Measurements from ENCODE around the gene BACE1.
"Not testable (repeated sequence)": the region's sequence is repeated elsewhere in the genome, so short reads cannot be mapped to it uniquely, and the experiment has no call there.

The BACE1 gene

GRCh38 chr11:117273550-117274289 lies 42.3 kb downstream of the BACE1 start:
- DNase-seq (ENCODE audit: low spot score) = no peak

GRCh38 chr11:117272175-117272574 lies 43.9 kb downstream of the BACE1 start:
- not testable (repeated sequence) for DNase-seq (ENCODE audit: low spot score)

- DNase-seq (ENCODE audit: low spot score) = no peak
Measured at GRCh38 chr11:117271208-117271607, 44.8 kb downstream of the BACE1 start.

- DNase-seq (ENCODE audit: low spot score) = no peak
Measured at GRCh38 chr11:117269856-117270255, 46.2 kb downstream of the BACE1 start.

- no peak for DNase-seq (ENCODE audit: low spot score)
Measured at GRCh38 chr11:117265745-117266144, 50.3 kb downstream of the BACE1 start.

GRCh38 chr11:117264624-117265323 lies 51.3 kb downstream of the BACE1 start:
- not testable (repeated sequence) for DNase-seq (ENCODE audit: low spot score)

GRCh38 chr11:117259417-117259816 lies 56.6 kb downstream of the BACE1 start:
- no peak for DNase-seq (ENCODE audit: low spot score)

- no peak for DNase-seq (ENCODE audit: low spot score)
Measured at GRCh38 chr11:117258576-117258975, 57.5 kb downstream of the BACE1 start.

- DNase-seq (ENCODE audit: low spot score) = no peak
Measured at GRCh38 chr11:117256573-117256972, 59.5 kb downstream of the BACE1 start.

- DNase-seq (ENCODE audit: low spot score) = no peak
Measured at GRCh38 chr11:117255966-117256365, 60.1 kb downstream of the BACE1 start.

- DNase-seq (ENCODE audit: low spot score) = peak; percentile 11
Measured at GRCh38 chr11:117251506-117251905, 64.5 kb downstream of the BACE1 start.

- no peak for DNase-seq (ENCODE audit: low spot score)
Measured at GRCh38 chr11:117249571-117249970, 66.5 kb downstream of the BACE1 start.

GRCh38 chr11:117248341-117248740 lies 67.7 kb downstream of the BACE1 start:
- no peak for DNase-seq (ENCODE audit: low spot score)

- no peak for DNase-seq (ENCODE audit: low spot score)
Measured at GRCh38 chr11:117239295-117239694, 76.8 kb downstream of the BACE1 start.

GRCh38 chr11:117238221-117238620 lies 77.8 kb downstream of the BACE1 start:
- DNase-seq (ENCODE audit: low spot score) = no peak

Data from NAMALWA (cell line).